GM20000 (cell line): ENCODE measurements around the gene ZCCHC4.

ENCODE experiments used
- DNase-seq: peaks from one replicate; pipeline ENCODE4 v3.0.0; 2012; ENCODE audit warnings: low spot score
- TF ChIP-seq, protein P1 (sequence below): IDR thresholded peaks from 2 replicates; pipeline ENCODE4 v1.5.1; 2012; ENCODE audit warnings: mild to moderate bottlenecking, control low read depth; ENCODE audit errors: extremely low read depth, missing control alignments

The ZCCHC4 gene

DNA sequence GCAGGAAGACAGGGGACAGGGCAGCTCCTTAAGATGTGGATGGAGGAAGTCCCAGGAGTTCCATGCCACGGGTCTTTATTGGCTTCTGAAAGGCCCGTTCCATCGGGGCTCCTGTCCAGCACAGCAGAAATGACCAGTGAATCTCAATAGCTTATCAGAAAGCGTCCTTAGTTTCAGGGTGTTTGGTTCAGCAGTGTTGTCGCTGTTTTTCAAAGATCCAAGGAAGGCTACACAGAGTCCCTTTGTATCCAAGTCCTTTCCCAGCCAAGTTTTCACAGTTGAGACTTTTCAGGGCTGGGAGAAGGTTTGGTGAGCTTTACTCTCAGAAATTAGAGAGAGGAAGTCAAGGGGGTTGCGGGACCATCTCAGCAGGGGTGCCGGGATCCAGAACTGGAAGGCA lies 5.0 kb upstream of the ZCCHC4 start:
- no peak for DNase-seq
- TF ChIP-seq, protein P1, sequence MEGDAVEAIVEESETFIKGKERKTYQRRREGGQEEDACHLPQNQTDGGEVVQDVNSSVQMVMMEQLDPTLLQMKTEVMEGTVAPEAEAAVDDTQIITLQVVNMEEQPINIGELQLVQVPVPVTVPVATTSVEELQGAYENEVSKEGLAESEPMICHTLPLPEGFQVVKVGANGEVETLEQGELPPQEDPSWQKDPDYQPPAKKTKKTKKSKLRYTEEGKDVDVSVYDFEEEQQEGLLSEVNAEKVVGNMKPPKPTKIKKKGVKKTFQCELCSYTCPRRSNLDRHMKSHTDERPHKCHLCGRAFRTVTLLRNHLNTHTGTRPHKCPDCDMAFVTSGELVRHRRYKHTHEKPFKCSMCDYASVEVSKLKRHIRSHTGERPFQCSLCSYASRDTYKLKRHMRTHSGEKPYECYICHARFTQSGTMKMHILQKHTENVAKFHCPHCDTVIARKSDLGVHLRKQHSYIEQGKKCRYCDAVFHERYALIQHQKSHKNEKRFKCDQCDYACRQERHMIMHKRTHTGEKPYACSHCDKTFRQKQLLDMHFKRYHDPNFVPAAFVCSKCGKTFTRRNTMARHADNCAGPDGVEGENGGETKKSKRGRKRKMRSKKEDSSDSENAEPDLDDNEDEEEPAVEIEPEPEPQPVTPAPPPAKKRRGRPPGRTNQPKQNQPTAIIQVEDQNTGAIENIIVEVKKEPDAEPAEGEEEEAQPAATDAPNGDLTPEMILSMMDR, result no peak

DNA sequence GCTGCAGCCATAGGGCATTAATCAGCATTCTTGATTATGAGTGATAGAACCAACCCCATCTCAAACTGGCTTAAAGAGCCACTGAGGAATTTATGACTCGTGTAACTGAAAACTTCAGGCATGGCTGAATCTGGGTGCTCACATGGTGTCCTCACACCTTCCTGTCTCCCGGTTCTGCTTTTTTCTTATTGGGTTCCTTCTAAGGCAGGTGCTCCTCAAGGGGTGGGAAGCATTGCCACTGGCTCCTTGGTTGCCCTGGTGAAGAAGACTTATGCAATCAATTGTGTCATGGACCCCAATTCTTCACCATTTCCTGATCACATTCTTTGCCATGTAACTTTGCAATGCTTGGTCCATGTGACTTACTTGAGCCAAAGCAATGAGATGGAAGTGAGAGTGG lies 4.3 kb upstream of the ZCCHC4 start:
- DNase-seq, result no peak
- TF ChIP-seq, protein P1, result no peak

DNA sequence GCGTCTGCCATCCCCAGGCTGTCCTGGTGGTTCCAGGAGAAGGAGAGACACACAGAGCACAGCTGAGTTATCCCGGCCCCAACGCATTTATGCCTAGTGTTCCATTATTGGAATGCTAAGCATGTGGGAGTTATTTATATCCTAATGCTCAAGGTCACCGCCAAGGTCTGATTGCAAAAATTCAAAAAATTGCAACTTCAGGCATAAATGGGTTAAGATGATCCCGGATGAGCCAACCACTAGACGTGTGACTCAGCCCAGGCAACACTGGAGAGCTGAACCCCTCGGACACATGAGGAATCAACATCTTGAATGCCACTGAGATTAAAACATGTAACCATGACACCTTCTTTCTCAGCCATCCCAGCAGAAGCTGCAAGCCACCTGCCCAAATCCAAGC lies 3.8 kb upstream of the ZCCHC4 start:
- TF ChIP-seq, protein P1, result no peak
- no peak for DNase-seq

DNA sequence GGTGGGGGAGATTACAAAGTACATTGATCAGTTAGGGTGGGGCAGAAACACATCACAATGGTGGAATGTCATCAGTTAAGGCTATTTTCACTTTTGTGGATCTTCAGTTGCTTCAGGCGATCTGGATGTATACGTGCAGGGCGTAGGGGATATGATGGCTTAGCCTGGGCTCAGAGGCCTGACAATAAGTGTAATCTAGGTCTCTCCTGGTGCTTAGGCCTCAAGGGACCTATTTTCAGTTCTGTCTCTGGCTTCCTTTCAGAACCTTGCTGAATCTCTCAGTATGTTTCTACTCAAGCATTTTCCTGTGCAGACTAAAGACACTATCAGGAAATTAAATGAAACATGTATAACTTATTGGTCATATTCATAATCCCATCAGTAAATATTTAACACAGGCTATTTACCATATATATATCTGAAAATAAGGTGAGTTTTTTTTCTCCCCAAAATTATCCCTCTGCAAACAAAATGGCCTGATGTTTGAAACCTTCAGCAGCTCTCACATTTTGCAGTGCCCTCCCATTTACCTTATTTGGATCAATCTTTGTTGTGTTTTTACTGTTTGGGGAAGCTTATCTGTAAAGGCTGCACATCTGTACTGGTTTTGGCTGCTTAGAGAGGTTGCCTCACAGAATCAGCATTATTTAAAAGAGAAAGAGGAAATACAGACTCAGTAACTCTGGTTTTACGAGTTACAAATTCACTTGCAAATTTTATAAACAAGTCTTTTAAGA lies 2.3 kb upstream of the ZCCHC4 start:
- DNase-seq, result peak; percentile 49

DNA sequence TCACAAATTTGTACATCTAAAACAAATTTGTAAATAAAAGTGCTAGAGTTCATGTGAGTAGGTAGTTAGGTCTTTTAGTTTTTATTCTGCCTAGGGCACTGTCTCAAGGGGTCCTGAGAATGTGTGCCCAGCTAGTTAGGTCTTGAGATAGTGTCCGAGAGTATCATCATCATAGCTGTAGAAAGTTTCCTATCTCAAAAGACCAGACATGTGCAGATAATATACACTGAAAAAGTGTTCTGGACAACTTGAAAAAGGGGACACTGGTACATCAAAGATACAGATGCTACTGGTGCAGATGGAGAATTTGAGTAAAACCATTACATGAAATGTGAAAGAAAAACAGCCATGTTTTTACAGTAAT lies 1.8 kb upstream of the ZCCHC4 start:
- TF ChIP-seq, protein P1, result no peak
- DNase-seq, result no peak

More for the DNA sequence above, 2.3 kb upstream of the ZCCHC4 start:
- TF ChIP-seq, protein P1, result no peak

DNA sequence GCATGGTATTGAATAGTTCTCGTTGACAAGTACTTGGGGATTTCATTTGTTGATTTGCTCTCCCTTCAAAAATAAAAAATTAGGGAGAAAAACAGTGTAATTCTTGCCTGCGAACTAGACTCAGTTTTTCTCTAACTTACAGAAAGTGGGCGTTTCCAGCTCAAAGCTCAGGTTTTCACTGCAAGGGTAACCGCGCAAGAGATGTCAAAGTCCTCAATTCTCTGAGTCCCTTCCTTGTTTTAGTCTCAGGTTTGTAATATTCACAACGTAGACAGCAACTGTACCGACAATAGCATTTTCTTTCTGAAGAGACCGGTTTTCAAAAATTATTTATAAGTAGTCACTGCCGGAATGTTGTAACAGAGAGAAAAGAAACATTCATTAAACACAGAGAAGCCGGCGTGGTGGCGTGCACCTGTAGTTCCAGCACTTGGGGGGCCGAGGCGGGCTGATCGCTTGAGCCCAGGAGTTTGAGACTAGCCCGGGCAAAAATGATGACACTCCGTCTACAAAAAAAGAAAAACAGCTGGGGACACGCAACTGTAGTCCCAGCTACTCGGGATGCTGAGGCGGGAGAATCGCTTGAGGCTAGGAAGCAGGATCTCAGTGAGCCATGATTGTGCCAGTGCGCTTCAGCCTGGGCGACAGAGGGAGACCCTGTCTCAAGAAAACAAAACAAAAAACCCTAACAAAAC lies 774 bp downstream of the ZCCHC4 start:
- no peak for DNase-seq
- TF ChIP-seq, protein P1, result no peak

DNA sequence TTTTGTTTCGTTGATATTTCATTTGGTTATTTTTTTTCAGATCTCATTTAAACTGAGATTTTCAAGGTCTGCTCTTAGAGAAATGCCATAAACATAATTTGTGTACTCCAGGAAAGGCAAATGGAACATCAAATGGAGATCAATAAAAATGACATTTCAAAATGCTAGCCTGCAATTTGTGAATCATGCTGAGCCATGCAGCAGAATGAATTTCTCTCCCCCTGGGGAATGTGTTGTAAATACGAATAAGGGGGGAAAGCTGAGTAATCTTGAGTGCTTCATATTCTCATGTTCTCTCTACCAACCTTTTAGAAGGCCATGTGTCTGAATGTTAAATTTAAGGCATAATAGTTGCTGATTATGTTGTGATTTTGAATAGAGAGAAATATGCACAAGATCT lies 7.8 kb downstream of the ZCCHC4 start:
- DNase-seq, result no peak
- TF ChIP-seq, protein P1, result no peak
